Rectal smooth muscle tissue (tissue), 1 donor: Measurements from ENCODE around the gene GPR42.
"Not testable (repeated sequence)": the region's sequence is repeated elsewhere in the genome, so short reads cannot be mapped to it uniquely, and the experiment has no call there.

Experiments
- H3K27ac ChIP-seq: one replicate; pipeline ENCODE4 v1.7.0; 2013; ENCODE audit warnings: low read depth, low read length, inconsistent platforms
- H3K27me3 ChIP-seq: one replicate; pipeline ENCODE4 v1.7.0; 2013; ENCODE audit warnings: low read length; ENCODE audit not compliant: control insufficient read depth, insufficient read depth
- H3K36me3 ChIP-seq: one replicate; pipeline ENCODE4 v1.7.0; 2013; ENCODE audit warnings: low read length; ENCODE audit not compliant: control insufficient read depth, insufficient read depth
- H3K4me1 ChIP-seq: one replicate; pipeline ENCODE4 v1.7.0; 2013; ENCODE audit warnings: low read length; ENCODE audit not compliant: control insufficient read depth, insufficient read depth
- H3K4me3 ChIP-seq: one replicate; pipeline ENCODE4 v1.7.0; 2013; ENCODE audit warnings: low read length
- H3K9ac ChIP-seq: one replicate; pipeline ENCODE4 v1.7.0; 2013; ENCODE audit warnings: low read length

The GPR42 gene

GRCh38 chr19:35348911-35349611, 21.8 kb upstream of the GPR42 start:
- Histone ChIP-seq H3K27ac (no peak overlapping the region), H3K27me3 (no peaks in the 10 kb centered on the region)

GRCh38 chr19:35349614-35350521, 21.0 kb upstream of the GPR42 start:
- no peaks in the 10 kb centered on the region for H3K36me3 ChIP-seq
- no peak overlapping the region for H3K27ac ChIP-seq
- no peaks in the 10 kb centered on the region for H3K27me3 ChIP-seq
- H3K4me1 ChIP-seq = no peaks in the 10 kb centered on the region
- H3K4me3 ChIP-seq = no peak overlapping the region
- H3K9ac ChIP-seq = no peak overlapping the region

More at GRCh38 chr19:35348911-35349611, 21.8 kb upstream of the GPR42 start:
- Histone ChIP-seq H3K9ac (no peak overlapping the region), H3K4me1 (no peaks in the 10 kb centered on the region), H3K4me3 (no peak overlapping the region), H3K36me3 (no peaks in the 10 kb centered on the region)

- Histone ChIP-seq H3K36me3 (no peaks in the 10 kb centered on the region), H3K4me3 (no peak overlapping the region), H3K27ac (no peak overlapping the region), H3K27me3 (no peaks in the 10 kb centered on the region), H3K4me1 (no peaks in the 10 kb centered on the region), H3K9ac (no peak overlapping the region)
Measured at GRCh38 chr19:35350591-35350990, 20.3 kb upstream of the GPR42 start.

- H3K9ac ChIP-seq = no peak overlapping the region
- H3K36me3 ChIP-seq = no peaks in the 10 kb centered on the region
- no peak overlapping the region for H3K4me3 ChIP-seq
- H3K27me3 ChIP-seq = no peaks in the 10 kb centered on the region
- H3K27ac ChIP-seq = no peak overlapping the region
- H3K4me1 ChIP-seq = no peaks in the 10 kb centered on the region
Measured at GRCh38 chr19:35351411-35352176, 19.3 kb upstream of the GPR42 start.

- H3K4me1 ChIP-seq = no peaks in the 10 kb centered on the region
- H3K36me3 ChIP-seq = no peaks in the 10 kb centered on the region
- H3K9ac ChIP-seq = no peak overlapping the region
- no peak overlapping the region for H3K27ac ChIP-seq
- H3K27me3 ChIP-seq = no peaks in the 10 kb centered on the region
- no peak overlapping the region for H3K4me3 ChIP-seq
Measured at GRCh38 chr19:35352177-35352447, 18.8 kb upstream of the GPR42 start.

GRCh38 chr19:35352448-35353304, 18.2 kb upstream of the GPR42 start:
- H3K9ac ChIP-seq = no peak overlapping the region
- no peak overlapping the region for H3K27ac ChIP-seq
- H3K27me3 ChIP-seq = peaks cover 2% of the 10 kb centered on the region
- H3K4me1 ChIP-seq = no peaks in the 10 kb centered on the region
- no peaks in the 10 kb centered on the region for H3K36me3 ChIP-seq
- H3K4me3 ChIP-seq = no peak overlapping the region

- H3K4me3 ChIP-seq = no peak overlapping the region
- H3K4me1 ChIP-seq = no peaks in the 10 kb centered on the region
- H3K36me3 ChIP-seq = no peaks in the 10 kb centered on the region
- no peak overlapping the region for H3K9ac ChIP-seq
- peaks cover 2% of the 10 kb centered on the region for H3K27me3 ChIP-seq
- no peak overlapping the region for H3K27ac ChIP-seq
Measured at GRCh38 chr19:35353635-35354034, 17.2 kb upstream of the GPR42 start.

- H3K4me3 ChIP-seq = no peak overlapping the region
- no peaks in the 10 kb centered on the region for H3K4me1 ChIP-seq
- peaks cover 2% of the 10 kb centered on the region for H3K27me3 ChIP-seq
- H3K9ac ChIP-seq = no peak overlapping the region
- H3K36me3 ChIP-seq = no peaks in the 10 kb centered on the region
- no peak overlapping the region for H3K27ac ChIP-seq
Measured at GRCh38 chr19:35354898-35355297, 16.0 kb upstream of the GPR42 start.

- Histone ChIP-seq H3K4me3 (no peak overlapping the region), H3K27ac (no peak overlapping the region), H3K4me1 (no peaks in the 10 kb centered on the region), H3K36me3 (no peaks in the 10 kb centered on the region), H3K27me3 (peaks cover 2% of the 10 kb centered on the region), H3K9ac (no peak overlapping the region)
Measured at GRCh38 chr19:35355791-35356460, 14.9 kb upstream of the GPR42 start.

GRCh38 chr19:35357867-35358573, 12.8 kb upstream of the GPR42 start, which contains the start of gene FFAR3:
FFAR3 (plus strand) TSS chr19:35358460; CDS start chr19:35358891, 431 bp downstream.
- H3K9ac ChIP-seq = no peak within 1 kb of the TSS
- no peaks in the 10 kb centered on the region for H3K4me1 ChIP-seq

GRCh38 chr19:35358834-35359233, 12.0 kb upstream of the GPR42 start:
- H3K4me1 ChIP-seq, H3K4me3 ChIP-seq, H3K27ac ChIP-seq, H3K27me3 ChIP-seq, H3K36me3 ChIP-seq, H3K9ac ChIP-seq: not testable (repeated sequence)

More at GRCh38 chr19:35357867-35358573, 12.8 kb upstream of the GPR42 start, which contains the start of gene FFAR3:
- peaks cover 3% of the 10 kb centered on the region for H3K27me3 ChIP-seq
- no peaks in the 10 kb centered on the region for H3K36me3 ChIP-seq
- no peak within 1 kb of the TSS for H3K4me3 ChIP-seq
- no peak within 1 kb of the TSS for H3K27ac ChIP-seq
